ENCODE data around the gene AP3S1.
"Not testable (repeated sequence)": the region's sequence is repeated elsewhere in the genome, so short reads cannot be mapped to it uniquely, and the experiment has no call there.

The AP3S1 gene

GRCh38 chr5:115873392-115873791, 31.7 kb downstream of the AP3S1 start:
- Histone ChIP-seq H3K27me3 (ENCODE audit: low read depth, low read length) (no peaks in the 10 kb centered on the region), H3K27ac (ENCODE audit: low read length) (no peak overlapping the region), H3K4me3 (ENCODE audit: low read depth in 1 of 2, low read length in 2 of 2) (no peak overlapping the region), H3K4me1 (ENCODE audit: control insufficient read depth in 1 of 2, insufficient read depth in 2 of 2, low read length in 2 of 2) (no peaks in the 10 kb centered on the region), H3K36me3 (ENCODE audit: control insufficient read depth in 1 of 2, insufficient read depth in 2 of 2, low read length in 2 of 2) (peaks cover 17 to 19% of the 10 kb centered on the region in 2 donors), H3K9me3 (ENCODE audit: control insufficient read depth in 1 of 2, low read length in 2 of 2) (no peaks in the 10 kb centered on the region)

GRCh38 chr5:115875447-115875846, 33.7 kb downstream of the AP3S1 start:
- Histone ChIP-seq H3K27ac (ENCODE audit: low read length) (no peak overlapping the region), H3K4me1 (ENCODE audit: control insufficient read depth in 1 of 2, insufficient read depth in 2 of 2, low read length in 2 of 2) (no peaks in the 10 kb centered on the region), H3K4me3 (ENCODE audit: low read depth in 1 of 2, low read length in 2 of 2) (no peak overlapping the region), H3K36me3 (ENCODE audit: control insufficient read depth in 1 of 2, insufficient read depth in 2 of 2, low read length in 2 of 2) (peaks cover 14 to 15% of the 10 kb centered on the region in 2 donors), H3K9me3 (ENCODE audit: control insufficient read depth in 1 of 2, low read length in 2 of 2) (no peaks in the 10 kb centered on the region), H3K27me3 (ENCODE audit: low read depth, low read length) (no peaks in the 10 kb centered on the region)

- H3K27ac ChIP-seq (ENCODE audit: low read length); H3K36me3 ChIP-seq (ENCODE audit: control insufficient read depth in 1 of 2, insufficient read depth in 2 of 2, low read length in 2 of 2); H3K4me1 ChIP-seq (ENCODE audit: control insufficient read depth in 1 of 2, insufficient read depth in 2 of 2, low read length in 2 of 2); H3K4me3 ChIP-seq (ENCODE audit: low read depth in 1 of 2, low read length in 2 of 2); H3K9me3 ChIP-seq (ENCODE audit: control insufficient read depth in 1 of 2, low read length in 2 of 2); H3K27me3 ChIP-seq (ENCODE audit: low read depth, low read length): not testable (repeated sequence)
These were observed 35.6 kb downstream of the AP3S1 start for GRCh38 chr5:115877342-115877741.

- H3K4me3 ChIP-seq (ENCODE audit: low read depth in 1 of 2, low read length in 2 of 2); H3K9me3 ChIP-seq (ENCODE audit: control insufficient read depth in 1 of 2, low read length in 2 of 2); H3K36me3 ChIP-seq (ENCODE audit: control insufficient read depth in 1 of 2, insufficient read depth in 2 of 2, low read length in 2 of 2); H3K27ac ChIP-seq (ENCODE audit: low read length); H3K4me1 ChIP-seq (ENCODE audit: control insufficient read depth in 1 of 2, insufficient read depth in 2 of 2, low read length in 2 of 2); H3K27me3 ChIP-seq (ENCODE audit: low read depth, low read length): not testable (repeated sequence)
These were observed 40.7 kb downstream of the AP3S1 start for GRCh38 chr5:115882434-115882833.

- peaks cover 0 to 3% of the 10 kb centered on the region in 2 donors for H3K36me3 ChIP-seq (ENCODE audit: control insufficient read depth in 1 of 2, insufficient read depth in 2 of 2, low read length in 2 of 2)
- H3K27me3 ChIP-seq (ENCODE audit: low read depth, low read length): no peaks in the 10 kb centered on the region
- H3K9me3 ChIP-seq (ENCODE audit: control insufficient read depth in 1 of 2, low read length in 2 of 2): no peaks in the 10 kb centered on the region
- H3K4me3 ChIP-seq (ENCODE audit: low read depth in 1 of 2, low read length in 2 of 2): no peak overlapping the region
- peaks cover 0 to 4% of the 10 kb centered on the region in 2 donors for H3K4me1 ChIP-seq (ENCODE audit: control insufficient read depth in 1 of 2, insufficient read depth in 2 of 2, low read length in 2 of 2)
- H3K27ac ChIP-seq (ENCODE audit: low read length): no peak overlapping the region
These were observed 43.0 kb downstream of the AP3S1 start for GRCh38 chr5:115884704-115885103.

GRCh38 chr5:115885208-115885607, 43.5 kb downstream of the AP3S1 start:
- H3K27me3 ChIP-seq (ENCODE audit: low read depth, low read length); H3K4me3 ChIP-seq (ENCODE audit: low read depth in 1 of 2, low read length in 2 of 2); H3K4me1 ChIP-seq (ENCODE audit: control insufficient read depth in 1 of 2, insufficient read depth in 2 of 2, low read length in 2 of 2); H3K9me3 ChIP-seq (ENCODE audit: control insufficient read depth in 1 of 2, low read length in 2 of 2); H3K27ac ChIP-seq (ENCODE audit: low read length); H3K36me3 ChIP-seq (ENCODE audit: control insufficient read depth in 1 of 2, insufficient read depth in 2 of 2, low read length in 2 of 2): not testable (repeated sequence)

GRCh38 chr5:115888027-115888426, 46.3 kb downstream of the AP3S1 start:
- Histone ChIP-seq H3K4me1 (ENCODE audit: control insufficient read depth in 1 of 2, insufficient read depth in 2 of 2, low read length in 2 of 2) (peaks cover 0 to 4% of the 10 kb centered on the region in 2 donors), H3K4me3 (ENCODE audit: low read depth in 1 of 2, low read length in 2 of 2) (no peak overlapping the region), H3K9me3 (ENCODE audit: control insufficient read depth in 1 of 2, low read length in 2 of 2) (no peaks in the 10 kb centered on the region), H3K27me3 (ENCODE audit: low read depth, low read length) (no peaks in the 10 kb centered on the region), H3K36me3 (ENCODE audit: control insufficient read depth in 1 of 2, insufficient read depth in 2 of 2, low read length in 2 of 2) (peaks cover 0 to 3% of the 10 kb centered on the region in 2 donors), H3K27ac (ENCODE audit: low read length) (no peak overlapping the region)

- no peaks in the 10 kb centered on the region for H3K9me3 ChIP-seq (ENCODE audit: control insufficient read depth in 1 of 2, low read length in 2 of 2)
These were observed 50.3 kb downstream of the AP3S1 start for GRCh38 chr5:115892021-115892420.

GRCh38 chr5:115894342-115894741, 52.6 kb downstream of the AP3S1 start:
- Histone ChIP-seq H3K27me3 (ENCODE audit: low read depth, low read length) (no peaks in the 10 kb centered on the region), H3K4me3 (ENCODE audit: low read depth in 1 of 2, low read length in 2 of 2) (no peak overlapping the region), H3K9me3 (ENCODE audit: control insufficient read depth in 1 of 2, low read length in 2 of 2) (no peaks in the 10 kb centered on the region), H3K27ac (ENCODE audit: low read length) (no peak overlapping the region), H3K36me3 (ENCODE audit: control insufficient read depth in 1 of 2, insufficient read depth in 2 of 2, low read length in 2 of 2) (peaks cover 0 to 11% of the 10 kb centered on the region in 2 donors), H3K4me1 (ENCODE audit: control insufficient read depth in 1 of 2, insufficient read depth in 2 of 2, low read length in 2 of 2) (no peaks in the 10 kb centered on the region)

More at GRCh38 chr5:115892021-115892420, 50.3 kb downstream of the AP3S1 start:
- H3K27me3 ChIP-seq (ENCODE audit: low read depth, low read length): no peaks in the 10 kb centered on the region
- H3K36me3 ChIP-seq (ENCODE audit: control insufficient read depth in 1 of 2, insufficient read depth in 2 of 2, low read length in 2 of 2): no peaks in the 10 kb centered on the region
- no peak overlapping the region for H3K27ac ChIP-seq (ENCODE audit: low read length)
- no peak overlapping the region for H3K4me3 ChIP-seq (ENCODE audit: low read depth in 1 of 2, low read length in 2 of 2)
- no peaks in the 10 kb centered on the region for H3K4me1 ChIP-seq (ENCODE audit: control insufficient read depth in 1 of 2, insufficient read depth in 2 of 2, low read length in 2 of 2)

GRCh38 chr5:115895821-115896220, 54.1 kb downstream of the AP3S1 start:
- Histone ChIP-seq H3K27me3 (ENCODE audit: low read depth, low read length) (no peaks in the 10 kb centered on the region), H3K27ac (ENCODE audit: low read length) (no peak overlapping the region), H3K4me3 (ENCODE audit: low read depth in 1 of 2, low read length in 2 of 2) (no peak overlapping the region), H3K9me3 (ENCODE audit: control insufficient read depth in 1 of 2, low read length in 2 of 2) (no peaks in the 10 kb centered on the region), H3K4me1 (ENCODE audit: control insufficient read depth in 1 of 2, insufficient read depth in 2 of 2, low read length in 2 of 2) (no peaks in the 10 kb centered on the region), H3K36me3 (ENCODE audit: control insufficient read depth in 1 of 2, insufficient read depth in 2 of 2, low read length in 2 of 2) (peaks cover 0 to 11% of the 10 kb centered on the region in 2 donors)

- Histone ChIP-seq H3K36me3 (ENCODE audit: control insufficient read depth in 1 of 2, insufficient read depth in 2 of 2, low read length in 2 of 2) (peaks cover 0 to 11% of the 10 kb centered on the region in 2 donors), H3K27me3 (ENCODE audit: low read depth, low read length) (no peaks in the 10 kb centered on the region), H3K4me3 (ENCODE audit: low read depth in 1 of 2, low read length in 2 of 2) (no peak overlapping the region), H3K9me3 (ENCODE audit: control insufficient read depth in 1 of 2, low read length in 2 of 2) (no peaks in the 10 kb centered on the region), H3K27ac (ENCODE audit: low read length) (no peak overlapping the region), H3K4me1 (ENCODE audit: control insufficient read depth in 1 of 2, insufficient read depth in 2 of 2, low read length in 2 of 2) (no peaks in the 10 kb centered on the region)
These were observed 56.9 kb downstream of the AP3S1 start for GRCh38 chr5:115898656-115899055.

- Histone ChIP-seq H3K4me1 (ENCODE audit: control insufficient read depth in 1 of 2, insufficient read depth in 2 of 2, low read length in 2 of 2) (no peaks in the 10 kb centered on the region), H3K4me3 (ENCODE audit: low read depth in 1 of 2, low read length in 2 of 2) (no peak overlapping the region), H3K27me3 (ENCODE audit: low read depth, low read length) (no peaks in the 10 kb centered on the region), H3K27ac (ENCODE audit: low read length) (no peak overlapping the region), H3K9me3 (ENCODE audit: control insufficient read depth in 1 of 2, low read length in 2 of 2) (no peaks in the 10 kb centered on the region), H3K36me3 (ENCODE audit: control insufficient read depth in 1 of 2, insufficient read depth in 2 of 2, low read length in 2 of 2) (no peaks in the 10 kb centered on the region)
These were observed 65.4 kb downstream of the AP3S1 start for GRCh38 chr5:115907177-115907576.

Data from muscle layer of duodenum (tissue), 2 donors.